Dedifferentiated amniotic fluid mesenchymal stem cell (primary cell): ENCODE data around the gene GABRD.

Experiments used
- DNase-seq: peaks from one replicate; pipeline ENCODE4 v3.0.0-alpha.2; 2016; ENCODE audit errors: extremely low spot score

GABRD gene

GRCh38 chr1:2018217-2019171, 651 bp upstream of the GABRD start:
- no peak for DNase-seq

- DNase-seq, result no peak
These were observed 595 bp downstream of the GABRD start for GRCh38 chr1:2019571-2020309.

GRCh38 chr1:2020310-2020655, 1.1 kb downstream of the GABRD start:
- no peak for DNase-seq

- DNase-seq, result no peak
These were observed 2.4 kb downstream of the GABRD start for GRCh38 chr1:2021550-2021949.

- no peak for DNase-seq
These were observed 3.1 kb downstream of the GABRD start for GRCh38 chr1:2022063-2022770.

GRCh38 chr1:2023187-2023586, 4.0 kb downstream of the GABRD start:
- DNase-seq, result no peak

GRCh38 chr1:2024451-2024850, 5.3 kb downstream of the GABRD start:
- DNase-seq, result no peak

GRCh38 chr1:2024887-2025286, 5.7 kb downstream of the GABRD start:
- no peak for DNase-seq

- DNase-seq, result no peak
These were observed 6.4 kb downstream of the GABRD start for GRCh38 chr1:2025491-2025981.

GRCh38 chr1:2027961-2028583, 8.9 kb downstream of the GABRD start:
- no peak for DNase-seq

GRCh38 chr1:2028870-2029560, 9.9 kb downstream of the GABRD start:
- no peak for DNase-seq

GRCh38 chr1:2029561-2029960, 10.4 kb downstream of the GABRD start:
- no peak for DNase-seq

- no peak for DNase-seq
These were observed 11.1 kb downstream of the GABRD start for GRCh38 chr1:2030076-2030871.

GRCh38 chr1:2031546-2032540, 12.7 kb downstream of the GABRD start:
- DNase-seq, result no peak

- DNase-seq, result no peak
These were observed 13.6 kb downstream of the GABRD start for GRCh38 chr1:2032737-2033136.

- no peak for DNase-seq
These were observed 14.0 kb downstream of the GABRD start for GRCh38 chr1:2033165-2033564.

GRCh38 chr1:2036287-2036686, 17.1 kb downstream of the GABRD start:
- DNase-seq, result no peak

GRCh38 chr1:2037314-2037979, 18.3 kb downstream of the GABRD start:
- no peak for DNase-seq

GRCh38 chr1:2038229-2038628, 19.1 kb downstream of the GABRD start:
- no peak for DNase-seq
